Neuronal stem cell (in vitro differentiated cells): Measurements from ENCODE around the gene SRC.

Experiments used
- DNase-seq: peaks from one replicate; pipeline ENCODE4 v3.0.0-alpha.2; 2013; ENCODE audit warnings: low spot score
- H2AFZ ChIP-seq: one replicate; pipeline ENCODE4 v1.6.1; 2013; ENCODE audit warnings: mild to moderate bottlenecking, low read length, inconsistent platforms
- H2AK5ac ChIP-seq: 2 replicates; pipeline ENCODE4 v1.6.1; 2013; ENCODE audit warnings: low read depth, mild to moderate bottlenecking, inconsistent platforms, low read length, moderate library complexity, mixed read lengths
- H2BK120ac ChIP-seq: 2 replicates; pipeline ENCODE4 v1.6.1; 2013; ENCODE audit warnings: low read depth, mild to moderate bottlenecking, inconsistent platforms, low read length, moderate library complexity, mixed read lengths
- H2BK12ac ChIP-seq: one replicate; pipeline ENCODE4 v1.6.1; 2013; ENCODE audit warnings: low read length, inconsistent platforms
- H2BK15ac ChIP-seq: 2 replicates; pipeline ENCODE4 v1.6.1; 2013; ENCODE audit warnings: mild to moderate bottlenecking, low read length, inconsistent platforms, mixed read lengths
- H2BK5ac ChIP-seq: one replicate; pipeline ENCODE4 v1.6.1; 2013; ENCODE audit warnings: inconsistent platforms, mild to moderate bottlenecking, low read length, moderate library complexity
- H3K14ac ChIP-seq: one replicate; pipeline ENCODE4 v1.6.1; 2013; ENCODE audit warnings: low read length, inconsistent platforms
- H3K18ac ChIP-seq: 2 replicates; pipeline ENCODE4 v1.6.1; 2013; ENCODE audit warnings: low read length, inconsistent platforms
- H3K23ac ChIP-seq: 2 replicates; pipeline ENCODE4 v1.6.1; 2013; ENCODE audit warnings: low read depth, mild to moderate bottlenecking, mixed read lengths, low read length, inconsistent platforms; ENCODE audit not compliant: poor library complexity
- H3K27ac ChIP-seq: replicated peaks from 3 replicates; pipeline ENCODE4 v1.5.1; 2013; ENCODE audit warnings: low read length, inconsistent platforms
- H3K27me3 ChIP-seq, 3 experiments: 2 replicates each; pipeline ENCODE4 v1.6.1; 2013; ENCODE audit warnings: low read length in 3 of 3, mild to moderate bottlenecking in 2 of 3, inconsistent platforms in 1 of 3, low read depth in 1 of 3, mixed read lengths in 1 of 3, moderate library complexity in 1 of 3; ENCODE audit not compliant: control insufficient read depth in 3 of 3, insufficient read depth in 3 of 3
- H3K36me3 ChIP-seq, 2 donors: replicated peaks in 1 of 2; 2 replicates each; pipeline ENCODE4 v1.6.1; 2013; ENCODE audit warnings: low read length in 2 of 2; ENCODE audit not compliant: control insufficient read depth in 2 of 2, insufficient read depth in 2 of 2
- H3K4ac ChIP-seq: 2 replicates; pipeline ENCODE4 v1.6.1; 2013; ENCODE audit warnings: inconsistent platforms, mild to moderate bottlenecking, low read length, moderate library complexity
- H3K4me1 ChIP-seq, 2 donors: 1 replicate in 1 of 2; 2 replicates in 1 of 2; pipeline ENCODE4 v1.6.1; 2013; ENCODE audit warnings: low read length in 2 of 2, low read depth in 1 of 2; ENCODE audit not compliant: control insufficient read depth in 2 of 2, insufficient read depth in 1 of 2
- H3K4me2 ChIP-seq: one replicate; pipeline ENCODE4 v1.6.1; 2013; ENCODE audit warnings: mild to moderate bottlenecking, low read length, inconsistent platforms; ENCODE audit not compliant: insufficient read depth, poor library complexity, severe bottlenecking
- H3K4me3 ChIP-seq, 2 donors: 2 replicates each; pipeline ENCODE4 v1.5.1; 2013; ENCODE audit warnings: low read length in 2 of 2, mild to moderate bottlenecking in 2 of 2, inconsistent platforms in 1 of 2, moderate library complexity in 1 of 2
- H3K79me1 ChIP-seq: one replicate; pipeline ENCODE4 v1.6.1; 2013; ENCODE audit warnings: low read depth, mild to moderate bottlenecking, inconsistent platforms, low read length, moderate library complexity
- H3K9ac ChIP-seq: one replicate; pipeline ENCODE4 v1.6.1; 2013; ENCODE audit warnings: mild to moderate bottlenecking, low read depth, low read length, inconsistent platforms; ENCODE audit not compliant: poor library complexity
- H3K9me3 ChIP-seq, 2 donors: replicated peaks in 1 of 2; 2 replicates each; pipeline versions ENCODE3 to v1.6.1; 2013; ENCODE audit warnings: low read length in 2 of 2, mild to moderate bottlenecking in 2 of 2, inconsistent platforms in 1 of 2, low read depth in 1 of 2, mixed read lengths in 1 of 2, moderate library complexity in 1 of 2; ENCODE audit not compliant: control insufficient read depth in 2 of 2, insufficient read depth in 1 of 2
- H4K8ac ChIP-seq: one replicate; pipeline ENCODE4 v1.6.1; 2013; ENCODE audit warnings: low read depth, mild to moderate bottlenecking, inconsistent platforms, low read length, moderate library complexity
- H4K91ac ChIP-seq: one replicate; pipeline ENCODE4 v1.6.1; 2013; ENCODE audit warnings: low read length, low read depth, mild to moderate bottlenecking, inconsistent platforms; ENCODE audit not compliant: poor library complexity

Gene SRC

DNA sequence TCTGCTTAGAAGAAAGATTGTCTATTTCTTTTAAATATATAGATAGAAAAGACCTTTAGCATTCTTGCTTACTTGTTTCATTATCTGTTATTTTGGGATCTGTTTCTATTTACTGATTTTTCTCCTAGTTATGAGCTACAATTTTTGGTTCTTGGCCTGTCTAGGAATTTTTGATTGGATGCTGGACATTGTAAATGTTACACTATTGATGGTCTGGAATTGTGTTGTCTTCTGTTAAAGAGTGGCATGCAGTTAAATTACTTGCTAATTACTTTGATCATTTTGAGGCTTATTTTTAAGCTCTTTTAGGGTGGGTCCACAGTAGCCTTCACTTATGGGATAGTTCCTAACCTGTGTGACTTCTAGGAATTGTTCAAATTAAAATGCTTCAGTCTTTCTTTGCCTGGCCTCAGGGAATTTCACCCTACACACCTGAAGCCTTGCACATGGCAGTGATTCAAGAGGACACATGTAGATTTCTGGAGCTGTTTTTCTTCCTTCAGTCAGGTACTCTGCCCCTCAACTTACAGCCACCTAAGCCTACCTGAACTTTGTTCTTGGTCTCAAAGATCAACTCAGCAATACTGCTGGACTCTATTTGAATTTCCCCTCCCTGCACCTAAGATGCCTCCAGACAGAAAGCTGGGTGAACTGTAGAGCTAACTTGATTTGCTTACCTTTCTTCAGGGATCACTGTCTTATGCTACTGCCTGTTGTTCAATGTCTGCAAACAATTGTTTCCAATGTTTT is 108.9 kb downstream of the SRC start:
- no peak overlapping the region for H2AFZ ChIP-seq
- peaks cover 0 to 8% (median 0%) of the 10 kb centered on the region in 3 experiments for H3K27me3 ChIP-seq
- H2BK12ac ChIP-seq, result no peak overlapping the region
- no peak overlapping the region for H2AK5ac ChIP-seq
- no peak for DNase-seq
- H3K18ac ChIP-seq, result no peak overlapping the region
- H4K91ac ChIP-seq, result no peak overlapping the region
- H3K4me2 ChIP-seq, result no peak overlapping the region
- H2BK120ac ChIP-seq, result no peak overlapping the region
- peaks cover 4 to 6% of the 10 kb centered on the region in 2 donors for H3K9me3 ChIP-seq
- no peak overlapping the region for H4K8ac ChIP-seq
- H3K36me3 ChIP-seq, result no peaks in the 10 kb centered on the region
- H2BK5ac ChIP-seq, result no peak overlapping the region
- H3K14ac ChIP-seq, result no peak overlapping the region
- H2BK15ac ChIP-seq, result no peak overlapping the region
- H3K4ac ChIP-seq, result no peak overlapping the region
- no peak overlapping the region for H3K9ac ChIP-seq
- no peak overlapping the region for H3K27ac ChIP-seq
- H3K23ac ChIP-seq, result no peak overlapping the region
- no peaks in the 10 kb centered on the region for H3K79me1 ChIP-seq
- no peaks in the 10 kb centered on the region for H3K4me1 ChIP-seq
- no peak overlapping the region for H3K4me3 ChIP-seq
